ENCODE data around the gene DCPS.

- TF ChIP-seq EZH2 (IDR thresholded peaks at IDR 0.05; ENCODE audit: insufficient read depth, poor library complexity, severe bottlenecking): no peak
- TF ChIP-seq EZH2phosphoT487 (IDR thresholded peaks at IDR 0.05; ENCODE audit: insufficient read depth, low read depth): no peak
Observed at GRCh38 chr11:126355926-126356897, 52.4 kb downstream of the DCPS start.
